Glutamatergic neuron (in vitro differentiated cells): ENCODE measurements around the gene SLC2A14. TPM values are rescaled to one million over a fixed set of nuclear protein-coding genes. Genes with fewer than 3 reads are reported as not detected.
"Not testable (repeated sequence)": the region's sequence is repeated elsewhere in the genome, so short reads cannot be mapped to it uniquely, and the experiment has no call there.

Experiments
- DNase-seq: peaks from one replicate; pipeline ENCODE4 v3.0.0; 2022
- H3K27ac Mint-ChIP-seq: one replicate; pipeline ENCODE4 v1.8.0; 2020; ENCODE audit warnings: mild to moderate bottlenecking, mixed read lengths, inconsistent platforms; ENCODE audit not compliant: unreplicated experiment
- H3K27me3 Mint-ChIP-seq: one replicate; pipeline ENCODE4 v1.8.0; 2020; ENCODE audit warnings: mild to moderate bottlenecking, moderate library complexity, mixed read lengths, inconsistent platforms; ENCODE audit not compliant: unreplicated experiment
- H3K36me3 Mint-ChIP-seq: one replicate; pipeline ENCODE4 v1.8.0; 2020; ENCODE audit warnings: mild to moderate bottlenecking, mixed read lengths, inconsistent platforms; ENCODE audit not compliant: unreplicated experiment
- H3K4me1 Mint-ChIP-seq: one replicate; pipeline ENCODE4 v1.8.0; 2020; ENCODE audit warnings: mild to moderate bottlenecking, low read depth, mixed read lengths, inconsistent platforms; ENCODE audit not compliant: unreplicated experiment
- H3K4me3 Mint-ChIP-seq: one replicate; pipeline ENCODE4 v1.8.0; 2020; ENCODE audit warnings: mild to moderate bottlenecking, mixed read lengths, inconsistent platforms; ENCODE audit not compliant: unreplicated experiment
- H3K9me3 Mint-ChIP-seq: one replicate; pipeline ENCODE4 v1.8.0; 2020; ENCODE audit warnings: mild to moderate bottlenecking, moderate library complexity, mixed read lengths, inconsistent platforms; ENCODE audit not compliant: unreplicated experiment
- total RNA-seq: library from RNA; stranded (reverse); fragmentation: NEBNext Ultra II Directional; extraction: Animal tissue kit (Norgen Biotek cat#: 25700); gene quantifications from one replicate; pipeline ENCODE4 v1.2.1, GENCODE V29; 2021; ENCODE audit not compliant: unreplicated experiment
- TF ChIP-seq, protein P1 (sequence below): fragments of 200-600 bp; sonication (generic); IDR thresholded peaks from one replicate; pipeline ENCODE4 v1.5.0; 2021; ENCODE audit not compliant: partially characterized antibody, unreplicated experiment

The SLC2A14 gene
- total RNA-seq, 1 donor from 2014 or later, result 1.3 TPM

DNA sequence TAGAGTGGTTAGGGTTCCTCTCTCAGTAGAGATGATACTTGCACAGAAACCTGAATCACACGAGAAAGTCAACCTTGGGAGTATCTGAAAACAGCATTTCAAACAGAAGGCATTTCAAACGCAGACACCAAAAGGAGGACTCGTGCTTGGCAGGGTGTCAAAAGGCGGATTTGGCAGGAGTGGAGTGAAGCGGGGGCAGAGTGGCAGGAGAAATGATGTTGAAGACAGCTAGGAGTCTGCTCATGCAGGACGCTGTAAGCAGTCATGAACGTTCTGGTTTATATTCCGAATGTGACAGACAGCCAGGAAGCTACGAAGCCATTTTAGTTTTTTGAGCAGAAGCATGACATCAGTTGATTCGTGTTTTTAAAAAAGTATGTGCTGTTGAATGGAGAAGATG, 33.5 kb downstream of the SLC2A14 start:
- not testable (repeated sequence) for H3K4me3 Mint-ChIP-seq, H3K27ac Mint-ChIP-seq, H3K4me1 Mint-ChIP-seq, H3K36me3 Mint-ChIP-seq, H3K9me3 Mint-ChIP-seq, H3K27me3 Mint-ChIP-seq, DNase-seq

DNA sequence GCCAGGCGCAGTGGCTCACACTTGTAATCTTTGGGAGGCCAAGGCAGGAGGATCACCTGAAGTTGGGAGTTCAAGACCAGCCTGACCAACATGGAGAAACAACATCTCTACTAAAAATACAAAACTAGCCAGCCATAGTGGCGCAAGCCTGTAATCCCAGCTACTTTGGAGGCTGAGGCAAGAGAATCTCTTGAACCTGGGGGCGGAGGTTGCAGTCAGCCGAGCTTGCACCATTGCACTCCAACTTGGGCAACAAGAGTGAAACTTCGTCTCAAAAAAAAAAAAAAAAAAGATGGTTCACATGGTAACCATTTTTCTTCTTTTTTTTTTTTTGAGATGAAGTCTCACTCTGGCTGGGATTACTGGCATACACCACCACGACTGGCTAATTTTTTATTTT, 35.3 kb downstream of the SLC2A14 start:
- H3K27ac Mint-ChIP-seq, result no peak overlapping the region
- no peaks in the 10 kb centered on the region for H3K27me3 Mint-ChIP-seq
- no peaks in the 10 kb centered on the region for H3K9me3 Mint-ChIP-seq
- TF ChIP-seq, protein P1, sequence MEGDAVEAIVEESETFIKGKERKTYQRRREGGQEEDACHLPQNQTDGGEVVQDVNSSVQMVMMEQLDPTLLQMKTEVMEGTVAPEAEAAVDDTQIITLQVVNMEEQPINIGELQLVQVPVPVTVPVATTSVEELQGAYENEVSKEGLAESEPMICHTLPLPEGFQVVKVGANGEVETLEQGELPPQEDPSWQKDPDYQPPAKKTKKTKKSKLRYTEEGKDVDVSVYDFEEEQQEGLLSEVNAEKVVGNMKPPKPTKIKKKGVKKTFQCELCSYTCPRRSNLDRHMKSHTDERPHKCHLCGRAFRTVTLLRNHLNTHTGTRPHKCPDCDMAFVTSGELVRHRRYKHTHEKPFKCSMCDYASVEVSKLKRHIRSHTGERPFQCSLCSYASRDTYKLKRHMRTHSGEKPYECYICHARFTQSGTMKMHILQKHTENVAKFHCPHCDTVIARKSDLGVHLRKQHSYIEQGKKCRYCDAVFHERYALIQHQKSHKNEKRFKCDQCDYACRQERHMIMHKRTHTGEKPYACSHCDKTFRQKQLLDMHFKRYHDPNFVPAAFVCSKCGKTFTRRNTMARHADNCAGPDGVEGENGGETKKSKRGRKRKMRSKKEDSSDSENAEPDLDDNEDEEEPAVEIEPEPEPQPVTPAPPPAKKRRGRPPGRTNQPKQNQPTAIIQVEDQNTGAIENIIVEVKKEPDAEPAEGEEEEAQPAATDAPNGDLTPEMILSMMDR, result no peak
- DNase-seq, result no peak
- H3K36me3 Mint-ChIP-seq, result no peaks in the 10 kb centered on the region
- no peak overlapping the region for H3K4me3 Mint-ChIP-seq
- no peaks in the 10 kb centered on the region for H3K4me1 Mint-ChIP-seq

DNA sequence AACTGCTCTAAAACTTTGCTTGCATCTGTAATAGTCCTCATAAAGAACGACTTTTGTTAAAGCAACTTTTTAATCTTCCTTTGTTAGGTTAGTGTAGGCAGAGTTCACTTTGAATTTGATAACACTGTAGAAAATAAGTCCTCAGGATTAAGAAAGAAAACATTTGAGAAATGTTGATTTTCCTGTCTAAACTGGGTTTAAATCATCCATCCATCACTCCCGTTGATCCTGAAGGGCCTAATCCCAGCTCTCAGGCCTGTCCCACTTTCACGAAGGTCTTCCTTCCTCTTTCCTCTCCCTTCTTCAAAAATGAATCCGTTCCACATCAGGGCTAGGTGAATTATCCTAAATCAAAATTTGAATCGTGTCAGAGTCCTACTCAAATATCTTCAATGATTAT, 36.9 kb downstream of the SLC2A14 start:
- Mint-ChIP-seq H3K4me3 (no peak overlapping the region), H3K4me1 (no peaks in the 10 kb centered on the region), H3K27me3 (no peaks in the 10 kb centered on the region), H3K27ac (no peak overlapping the region), H3K36me3 (no peaks in the 10 kb centered on the region), H3K9me3 (peaks cover 2% of the 10 kb centered on the region)
- TF ChIP-seq, protein P1, result no peak
- DNase-seq, result no peak

DNA sequence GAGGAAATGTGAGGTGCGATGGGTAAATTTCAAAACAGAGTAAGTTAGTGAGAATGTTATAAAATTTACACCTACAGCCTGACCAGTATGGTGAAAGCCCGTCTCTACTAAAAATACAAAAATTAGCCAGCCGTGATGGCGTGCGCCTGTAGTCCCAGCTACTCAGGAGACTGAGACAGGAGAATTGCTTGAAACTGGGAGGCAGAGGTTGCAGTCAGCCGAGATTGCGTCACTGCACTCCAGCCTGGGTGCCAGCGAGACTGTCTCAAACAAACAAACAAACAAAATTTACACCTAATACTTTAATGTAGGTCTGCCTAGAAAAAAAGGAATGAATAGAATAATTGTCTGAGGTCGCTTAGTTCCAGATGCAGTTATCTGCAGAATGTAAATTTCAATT, 37.6 kb downstream of the SLC2A14 start:
- H3K36me3 Mint-ChIP-seq, result no peaks in the 10 kb centered on the region
- no peaks in the 10 kb centered on the region for H3K4me1 Mint-ChIP-seq
- no peaks in the 10 kb centered on the region for H3K27me3 Mint-ChIP-seq
- no peak for DNase-seq
- TF ChIP-seq, protein P1, result no peak
- H3K9me3 Mint-ChIP-seq, result peaks cover 2% of the 10 kb centered on the region
- no peak overlapping the region for H3K4me3 Mint-ChIP-seq
- no peak overlapping the region for H3K27ac Mint-ChIP-seq

DNA sequence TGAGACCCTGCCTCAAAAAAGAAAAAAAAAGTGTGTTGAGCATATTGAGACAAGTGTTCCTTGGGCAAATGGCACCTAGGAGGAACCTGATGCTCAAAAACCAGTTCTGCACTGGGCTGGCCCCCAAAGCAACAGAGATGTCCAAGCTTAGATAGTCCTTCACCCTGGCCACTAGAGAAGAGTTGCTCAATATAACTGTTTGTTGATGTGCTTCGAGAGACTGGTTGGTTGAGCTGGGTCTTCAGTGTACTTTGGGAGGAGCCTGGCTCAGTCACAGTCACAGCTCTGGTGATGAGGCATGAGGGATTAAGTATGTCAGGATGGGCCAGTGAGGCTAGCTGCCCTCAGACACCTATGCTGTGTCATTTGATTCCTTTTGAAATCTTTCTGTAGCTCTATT, 38.0 kb downstream of the SLC2A14 start:
- TF ChIP-seq, protein P1, result no peak
- no peak overlapping the region for H3K4me3 Mint-ChIP-seq
- H3K36me3 Mint-ChIP-seq, result no peaks in the 10 kb centered on the region
- no peaks in the 10 kb centered on the region for H3K4me1 Mint-ChIP-seq
- peaks cover 2% of the 10 kb centered on the region for H3K9me3 Mint-ChIP-seq
- no peak overlapping the region for H3K27ac Mint-ChIP-seq
- no peak for DNase-seq
- no peaks in the 10 kb centered on the region for H3K27me3 Mint-ChIP-seq

DNA sequence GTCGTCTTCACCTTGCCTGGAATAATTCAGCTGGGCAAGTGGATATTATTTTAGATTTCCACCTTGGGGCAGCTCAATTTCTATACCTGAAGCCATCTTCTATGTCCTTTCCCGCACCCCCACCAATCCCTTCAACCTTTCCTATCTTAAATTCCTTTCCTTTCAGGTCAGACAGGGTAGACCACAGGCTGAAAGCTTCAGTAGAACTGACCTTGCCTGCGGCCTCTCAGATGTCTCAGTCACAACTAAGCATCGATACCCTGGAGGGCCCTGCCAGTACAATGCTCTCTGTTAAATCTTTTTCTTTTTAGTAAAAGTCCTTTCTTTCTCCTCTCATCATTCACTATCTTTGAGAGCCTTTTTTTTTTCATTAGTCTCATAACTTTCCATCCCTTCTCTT, 38.9 kb downstream of the SLC2A14 start:
- TF ChIP-seq, protein P1, result no peak
- no peak for DNase-seq
- Mint-ChIP-seq H3K4me3 (no peak overlapping the region), H3K27ac (no peak overlapping the region), H3K27me3 (no peaks in the 10 kb centered on the region), H3K9me3 (peaks cover 2% of the 10 kb centered on the region), H3K36me3 (no peaks in the 10 kb centered on the region), H3K4me1 (no peaks in the 10 kb centered on the region)

DNA sequence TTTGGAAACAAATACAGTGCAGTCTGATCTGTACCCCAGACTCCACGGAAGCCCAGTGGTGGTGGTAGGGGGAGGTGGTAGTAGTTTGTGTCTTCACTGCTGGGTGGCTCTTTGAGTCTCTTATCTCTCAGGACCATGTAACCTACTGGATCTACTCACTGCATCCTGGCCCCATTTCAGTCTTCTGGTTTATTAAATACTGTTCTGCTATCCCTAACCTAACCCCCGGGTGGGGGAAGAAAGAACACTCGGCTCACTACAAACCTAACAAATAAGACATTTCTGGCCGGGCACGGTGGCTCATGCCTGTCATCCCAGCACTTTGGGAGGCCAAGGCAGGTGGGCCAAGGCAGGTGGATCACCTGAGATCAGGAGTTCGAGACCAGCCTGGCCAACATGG, 39.5 kb downstream of the SLC2A14 start:
- not testable (repeated sequence) for H3K4me1 Mint-ChIP-seq, H3K36me3 Mint-ChIP-seq, H3K27me3 Mint-ChIP-seq, H3K4me3 Mint-ChIP-seq, H3K27ac Mint-ChIP-seq, DNase-seq, H3K9me3 Mint-ChIP-seq
